Kidney (tissue), 14 donors: ENCODE measurements around the gene SIRPA. TPM values are rescaled to one million over a fixed set of nuclear protein-coding genes. Genes with fewer than 3 reads are reported as not detected.
"Not testable (repeated sequence)": the region's sequence is repeated elsewhere in the genome, so short reads cannot be mapped to it uniquely, and the experiment has no call there.

Experiments
- DNase-seq, 5 donors: peaks; one replicate each; pipeline ENCODE4 v3.0.0-alpha.2; 2013 to 2020
- FAIRE-seq: peaks from 2 replicates; lab custom pipeline; 2012; peaks lifted over from hg19 to GRCh38; lab: Jason Lieb, UNC
- H3K27ac ChIP-seq, 2 donors: one replicate each; pipeline ENCODE4 v1.7.0; 2013; ENCODE audit warnings: low read depth in 2 of 2, low read length in 2 of 2, inconsistent platforms in 1 of 2
- H3K27me3 ChIP-seq: one replicate; pipeline ENCODE4 v1.7.1; 2013; ENCODE audit warnings: low read length, inconsistent platforms; ENCODE audit not compliant: control insufficient read depth, insufficient read depth
- H3K36me3 ChIP-seq, 3 donors: one replicate each; pipeline versions ENCODE4 v1.7.0 to v1.7.1; 2013; ENCODE audit warnings: low read length in 3 of 3, control low read depth in 1 of 3, inconsistent platforms in 1 of 3; ENCODE audit not compliant: insufficient read depth in 3 of 3, control insufficient read depth in 2 of 3
- H3K4me1 ChIP-seq, 3 donors: one replicate each; pipeline versions ENCODE4 v1.7.0 to v1.7.1; 2013; ENCODE audit warnings: low read length in 3 of 3, inconsistent platforms in 1 of 3, low read depth in 1 of 3; ENCODE audit not compliant: control insufficient read depth in 2 of 3, insufficient read depth in 2 of 3
- H3K4me3 ChIP-seq, 3 donors: one replicate each; pipeline versions ENCODE4 v1.7.0 to v1.8.1; 2013; ENCODE audit warnings: low read length in 3 of 3, control low read depth in 1 of 3, inconsistent platforms in 1 of 3
- H3K9ac ChIP-seq, 3 donors: one replicate each; pipeline versions ENCODE4 v1.7.0 to v1.7.1; 2013; ENCODE audit warnings: low read length in 3 of 3, control low read depth in 1 of 3, inconsistent platforms in 1 of 3
- H3K9me3 ChIP-seq, 3 donors: one replicate each; pipeline versions ENCODE4 v1.7.0 to v1.7.1; 2013; ENCODE audit warnings: low read length in 3 of 3, control low read depth in 1 of 3, inconsistent platforms in 1 of 3; ENCODE audit not compliant: control insufficient read depth in 2 of 3, insufficient read depth in 1 of 3
- intact Hi-C: fragments of 100-400 bp; cut with DNase I; formaldehyde crosslinking; loops from one replicate; pipeline ENCODE4 v1.11.1; 2022
- polyA plus RNA-seq: library from polyadenylated mRNA; stranded (reverse); fragments of 350-450 nt; fragmentation: Illumina TruSeq; extraction: RNeasy Lipid Tissue Mini Kit (QIAGEN cat#74804); gene quantifications from one replicate; pipeline ENCODE4 v1.2.3, GENCODE V29; 2014; ENCODE audit warnings: low read depth, low replicate concordance; ENCODE audit not compliant: insufficient read depth
- total RNA-seq: library from RNA; stranded (reverse); fragmentation: NEBNext Ultra II Directional; extraction: Animal tissue kit (Norgen Biotek cat#: 25700); gene quantifications from one replicate; pipeline ENCODE4 v1.2.1, GENCODE V29; 2021
- TF ChIP-seq, protein P1 (sequence below): IDR thresholded peaks from 3 replicates; pipeline ENCODE4 v1.5.1; 2012; ENCODE audit warnings: mild to moderate bottlenecking, moderate library complexity, borderline replicate concordance; ENCODE audit not compliant: insufficient read depth; ENCODE audit errors: extremely low read depth
- donor health status: control.
- donor health status: control.
- donor health status: control.
- donor health status: control.
- donor health status: control.
- donor health status: DM: yes; HTN: yes; CAD: no.
- donor health status: Normal renal cell carcinoma (clear cell type).

The SIRPA gene
- total and polyA plus RNA-seq, 2 donors from 2014 or later = 24.7 to 46.6 TPM

GRCh38 chr20:1920826-1921225 lies 25.6 kb downstream of the SIRPA start:
- TF ChIP-seq, protein P1, sequence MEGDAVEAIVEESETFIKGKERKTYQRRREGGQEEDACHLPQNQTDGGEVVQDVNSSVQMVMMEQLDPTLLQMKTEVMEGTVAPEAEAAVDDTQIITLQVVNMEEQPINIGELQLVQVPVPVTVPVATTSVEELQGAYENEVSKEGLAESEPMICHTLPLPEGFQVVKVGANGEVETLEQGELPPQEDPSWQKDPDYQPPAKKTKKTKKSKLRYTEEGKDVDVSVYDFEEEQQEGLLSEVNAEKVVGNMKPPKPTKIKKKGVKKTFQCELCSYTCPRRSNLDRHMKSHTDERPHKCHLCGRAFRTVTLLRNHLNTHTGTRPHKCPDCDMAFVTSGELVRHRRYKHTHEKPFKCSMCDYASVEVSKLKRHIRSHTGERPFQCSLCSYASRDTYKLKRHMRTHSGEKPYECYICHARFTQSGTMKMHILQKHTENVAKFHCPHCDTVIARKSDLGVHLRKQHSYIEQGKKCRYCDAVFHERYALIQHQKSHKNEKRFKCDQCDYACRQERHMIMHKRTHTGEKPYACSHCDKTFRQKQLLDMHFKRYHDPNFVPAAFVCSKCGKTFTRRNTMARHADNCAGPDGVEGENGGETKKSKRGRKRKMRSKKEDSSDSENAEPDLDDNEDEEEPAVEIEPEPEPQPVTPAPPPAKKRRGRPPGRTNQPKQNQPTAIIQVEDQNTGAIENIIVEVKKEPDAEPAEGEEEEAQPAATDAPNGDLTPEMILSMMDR = no peak
- peaks cover 4 to 15% (median 6%) of the 10 kb centered on the region in 3 donors for H3K4me1 ChIP-seq
- H3K4me3 ChIP-seq = no peak overlapping the region
- H3K9me3 ChIP-seq = no peaks in the 10 kb centered on the region
- FAIRE-seq (no peak), DNase-seq (peak in 1 of 5 donors; percentile 37)
- intact Hi-C loops = no loop called here
- no peaks in the 10 kb centered on the region for H3K27me3 ChIP-seq
- no peaks in the 10 kb centered on the region for H3K36me3 ChIP-seq
- H3K9ac ChIP-seq = no peak overlapping the region
- H3K27ac ChIP-seq = peak overlapping the region in 1 of 2 donors; percentile 26

- intact Hi-C loops, DNase-seq, H3K4me3 ChIP-seq, H3K9me3 ChIP-seq, H3K27me3 ChIP-seq, H3K27ac ChIP-seq, H3K9ac ChIP-seq, FAIRE-seq, H3K36me3 ChIP-seq: not testable (repeated sequence)
- H3K4me1 ChIP-seq = peaks cover 4 to 15% (median 6%) of the 10 kb centered on the region in 3 donors
Measured at GRCh38 chr20:1921985-1922384, 26.8 kb downstream of the SIRPA start.

DNA sequence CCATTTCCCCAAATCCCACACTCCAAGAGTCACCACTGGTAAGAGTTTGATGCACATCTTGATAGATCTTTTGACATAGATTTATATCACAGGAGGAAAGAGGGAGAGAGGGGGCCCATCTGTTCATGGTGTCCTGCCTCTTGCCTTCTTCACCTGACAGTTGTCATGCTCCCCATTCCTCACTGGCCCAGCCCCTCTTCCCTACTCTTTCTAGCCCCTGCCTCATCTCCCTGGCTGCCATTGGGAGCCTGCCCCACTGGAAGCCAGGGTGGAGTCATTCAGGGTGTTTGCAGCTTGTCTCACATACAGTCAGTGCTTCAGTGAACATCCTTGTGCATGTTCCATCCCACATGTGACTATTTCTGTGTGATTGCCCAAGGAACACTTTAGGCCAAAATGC lies 27.6 kb downstream of the SIRPA start:
- Histone ChIP-seq H3K9ac (no peak overlapping the region), H3K4me1 (peaks cover 4 to 15% (median 6%) of the 10 kb centered on the region in 3 donors), H3K36me3 (no peaks in the 10 kb centered on the region), H3K27me3 (no peaks in the 10 kb centered on the region), H3K27ac (no peak overlapping the region), H3K4me3 (no peak overlapping the region), H3K9me3 (no peaks in the 10 kb centered on the region)
- intact Hi-C loops = no loop called here
- FAIRE-seq = no peak
- DNase-seq = no peak
- TF ChIP-seq, protein P1 = no peak

- H3K4me1 ChIP-seq = peaks cover 0 to 5% (median 2%) of the 10 kb centered on the region in 3 donors
- no peak overlapping the region for H3K9ac ChIP-seq
- no peak overlapping the region for H3K27ac ChIP-seq
- TF ChIP-seq, protein P1 = no peak
- H3K27me3 ChIP-seq = no peaks in the 10 kb centered on the region
- no peak overlapping the region for H3K4me3 ChIP-seq
- no peaks in the 10 kb centered on the region for H3K36me3 ChIP-seq
- H3K9me3 ChIP-seq = no peaks in the 10 kb centered on the region
- intact Hi-C loops = no loop called here
- DNase-seq = no peak
- FAIRE-seq = no peak
Measured at GRCh38 chr20:1924910-1925861, 30.0 kb downstream of the SIRPA start.
